ENCODE measurements around the gene PLEKHG5.

GRCh38 chr1:6488602-6489382 is 2.7 kb downstream of the PLEKHG5 start:
- no peak for TF ChIP-seq SP1 (IDR thresholded peaks at IDR 0.05)
- TF ChIP-seq, protein P1, sequence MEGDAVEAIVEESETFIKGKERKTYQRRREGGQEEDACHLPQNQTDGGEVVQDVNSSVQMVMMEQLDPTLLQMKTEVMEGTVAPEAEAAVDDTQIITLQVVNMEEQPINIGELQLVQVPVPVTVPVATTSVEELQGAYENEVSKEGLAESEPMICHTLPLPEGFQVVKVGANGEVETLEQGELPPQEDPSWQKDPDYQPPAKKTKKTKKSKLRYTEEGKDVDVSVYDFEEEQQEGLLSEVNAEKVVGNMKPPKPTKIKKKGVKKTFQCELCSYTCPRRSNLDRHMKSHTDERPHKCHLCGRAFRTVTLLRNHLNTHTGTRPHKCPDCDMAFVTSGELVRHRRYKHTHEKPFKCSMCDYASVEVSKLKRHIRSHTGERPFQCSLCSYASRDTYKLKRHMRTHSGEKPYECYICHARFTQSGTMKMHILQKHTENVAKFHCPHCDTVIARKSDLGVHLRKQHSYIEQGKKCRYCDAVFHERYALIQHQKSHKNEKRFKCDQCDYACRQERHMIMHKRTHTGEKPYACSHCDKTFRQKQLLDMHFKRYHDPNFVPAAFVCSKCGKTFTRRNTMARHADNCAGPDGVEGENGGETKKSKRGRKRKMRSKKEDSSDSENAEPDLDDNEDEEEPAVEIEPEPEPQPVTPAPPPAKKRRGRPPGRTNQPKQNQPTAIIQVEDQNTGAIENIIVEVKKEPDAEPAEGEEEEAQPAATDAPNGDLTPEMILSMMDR (IDR thresholded peaks at IDR 0.05; ENCODE audit: low read depth, low read length, missing input control) = no peak
